ENCODE data around the gene CYSRT1. TPM values are rescaled to one million over a fixed set of nuclear protein-coding genes. Genes with fewer than 3 reads are reported as not detected.

The CYSRT1 gene
- total and polyA plus RNA-seq, 2 donors (not counting 1 experiment from before 2014, with no cell fraction given): 0.22 to 0.51 TPM

DNA sequence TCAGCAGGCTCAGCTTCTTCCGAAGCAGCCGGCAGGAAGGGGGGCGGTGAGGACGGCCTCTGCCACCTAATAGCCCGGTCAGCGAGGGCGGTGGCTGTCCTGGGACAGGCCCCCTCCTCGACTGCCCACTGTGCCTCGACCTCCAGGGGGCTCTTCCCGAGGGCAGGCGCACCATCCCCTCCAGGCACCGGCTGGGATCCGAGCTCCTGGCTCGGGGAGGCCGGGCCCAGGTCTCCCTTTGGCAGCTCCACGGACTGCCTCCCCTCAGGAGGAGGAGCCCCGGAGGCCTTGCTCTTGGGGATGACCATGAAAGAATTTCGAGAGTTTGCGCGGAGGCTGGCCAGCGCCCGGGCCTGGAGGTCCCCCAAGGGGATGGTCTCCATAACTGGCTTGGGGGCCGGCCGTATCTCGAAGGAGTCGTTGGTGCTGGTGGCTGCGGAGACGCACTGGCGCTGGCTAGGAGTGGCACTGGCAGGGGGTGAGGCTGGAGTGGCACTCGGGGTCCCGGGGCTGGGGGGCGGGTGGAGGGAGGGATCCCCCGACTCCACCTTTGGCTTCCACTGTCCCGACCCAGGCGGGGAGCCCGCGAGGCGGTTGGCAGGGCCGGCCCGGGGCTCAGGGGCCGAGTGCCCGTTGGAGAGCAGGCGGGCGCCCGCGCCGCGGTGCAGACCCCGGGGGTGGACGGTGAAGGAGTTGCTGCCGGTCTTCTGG, 25.4 kb upstream of the CYSRT1 start:
- H3K4me3 Mint-ChIP-seq: peak overlapping the region; percentile 77
- H3K27ac ChIP-seq (ENCODE audit: low read length in 2 of 2): no peak overlapping the region
- no peak overlapping the region for H3K9ac ChIP-seq (ENCODE audit: low read length)
- H3K4me1 Mint-ChIP-seq: peaks cover 25% of the 10 kb centered on the region
- peaks cover 26 to 35% of the 10 kb centered on the region in 2 donors for H3K4me1 ChIP-seq (ENCODE audit: control insufficient read depth in 2 of 2, insufficient read depth in 2 of 2, low read length in 2 of 2)
- ChIA-PET POLR2A (interaction anchor here (0.6 to 2.0 kb wide), 2 partner anchors 11 to 75 kb away, joined by 3 to 18 read pairs; partner anchors contain the start of genes ANAPC2 and SSNA1), CTCF (interaction anchor here (1.5 kb wide), 1 partner anchor 11 kb away, joined by 7 read pairs; the partner anchor contains the start of genes ANAPC2 and SSNA1)
- no peak for ATAC-seq (ENCODE audit: low read depth)
- peak; percentile 33 for DNase-seq
- peak overlapping the region; percentile 96 for H3K4me2 ChIP-seq (replicated peaks; ENCODE audit: low read depth, low read length, poor library complexity, severe bottlenecking)
- 37% methylated on average over 45 of the region's 51 CpGs for WGBS (ENCODE audit: insufficient coverage)
- TF ChIP-seq EZH2 (IDR thresholded peaks at IDR 0.05; ENCODE audit: borderline replicate concordance, insufficient read depth, low read depth, low read length, poor library complexity, severe bottlenecking): no peak
- TF ChIP-seq, protein P1, sequence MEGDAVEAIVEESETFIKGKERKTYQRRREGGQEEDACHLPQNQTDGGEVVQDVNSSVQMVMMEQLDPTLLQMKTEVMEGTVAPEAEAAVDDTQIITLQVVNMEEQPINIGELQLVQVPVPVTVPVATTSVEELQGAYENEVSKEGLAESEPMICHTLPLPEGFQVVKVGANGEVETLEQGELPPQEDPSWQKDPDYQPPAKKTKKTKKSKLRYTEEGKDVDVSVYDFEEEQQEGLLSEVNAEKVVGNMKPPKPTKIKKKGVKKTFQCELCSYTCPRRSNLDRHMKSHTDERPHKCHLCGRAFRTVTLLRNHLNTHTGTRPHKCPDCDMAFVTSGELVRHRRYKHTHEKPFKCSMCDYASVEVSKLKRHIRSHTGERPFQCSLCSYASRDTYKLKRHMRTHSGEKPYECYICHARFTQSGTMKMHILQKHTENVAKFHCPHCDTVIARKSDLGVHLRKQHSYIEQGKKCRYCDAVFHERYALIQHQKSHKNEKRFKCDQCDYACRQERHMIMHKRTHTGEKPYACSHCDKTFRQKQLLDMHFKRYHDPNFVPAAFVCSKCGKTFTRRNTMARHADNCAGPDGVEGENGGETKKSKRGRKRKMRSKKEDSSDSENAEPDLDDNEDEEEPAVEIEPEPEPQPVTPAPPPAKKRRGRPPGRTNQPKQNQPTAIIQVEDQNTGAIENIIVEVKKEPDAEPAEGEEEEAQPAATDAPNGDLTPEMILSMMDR (IDR thresholded peaks at IDR 0.05): no peak
- H4K20me1 ChIP-seq (ENCODE audit: control insufficient read depth, insufficient read depth, low read length, poor library complexity, severe bottlenecking): peaks cover 44% of the 10 kb centered on the region
- peak overlapping the region; percentile 80 for H3K27ac Mint-ChIP-seq
- H3K27me3 ChIP-seq (replicated peaks in 1 of 4; ENCODE audit: control extremely low read depth in 1 of 4, control insufficient read depth in 3 of 4, insufficient read depth in 4 of 4, low read length in 3 of 4): peaks cover 0 to 6% (median 0%) of the 10 kb centered on the region in 4 experiments
- peak overlapping the region in 3 of 5 experiments; percentile 18 to 33 (median 29) for H3K4me3 ChIP-seq (ENCODE audit: control extremely low read depth in 1 of 5, extremely low read depth in 1 of 5, insufficient read depth in 1 of 5, low read depth in 2 of 5, low read length in 4 of 5)
- no peaks in the 10 kb centered on the region for H3K27me3 Mint-ChIP-seq
- H3K36me3 ChIP-seq (replicated peaks in 1 of 2; ENCODE audit: control extremely low read depth in 1 of 2, control insufficient read depth in 1 of 2, extremely low read depth in 1 of 2, insufficient read depth in 2 of 2, low read length in 1 of 2): peaks cover 0 to 5% of the 10 kb centered on the region in 2 experiments
- intact Hi-C loops (cut with micrococcal nuclease): loop anchor here (1.0 to 10.0 kb wide), 8 partner anchors 11 to 315 kb away; partner anchors contain the start of genes ANAPC2, NELFB, SAPCD2 and SSNA1
- H2AFZ ChIP-seq (ENCODE audit: insufficient read depth, low read depth, low read length, poor library complexity, severe bottlenecking): no peak overlapping the region
- H3K9me3 Mint-ChIP-seq (ENCODE audit: insufficient read depth): no peaks in the 10 kb centered on the region
- peaks cover 80% of the 10 kb centered on the region for H3K79me2 ChIP-seq (ENCODE audit: control insufficient read depth, insufficient read depth, low read length)
- H3K9me3 ChIP-seq (ENCODE audit: control extremely low read depth in 1 of 3, control insufficient read depth in 2 of 3, insufficient read depth in 1 of 3, low read length in 2 of 3): no peaks in the 10 kb centered on the region
